Measurements from ENCODE around the gene CDH2. TPM values are rescaled to one million over a fixed set of nuclear protein-coding genes. Genes with fewer than 3 reads are reported as not detected.

Gene CDH2
- total RNA-seq (2021) (6.4 and 8.5 TPM in 2 replicates), Bru-seq, nascent RNA (percentile 39 among the genes with signal in this experiment), BruChase-seq, experiment 1, labeled RNA remaining after a 2-hour chase (percentile 39 among the genes with signal in this experiment), BruChase-seq, experiment 2, labeled RNA remaining after a 6-hour chase (percentile 35 among the genes with signal in this experiment)
- long read RNA-seq, full-length matches to known transcripts = 3 of 4 reads
- long read RNA-seq, partial matches to known transcripts = 0 of 4 reads
- long read RNA-seq, other reads (novel, unspliced or antisense) = 1 of 4 reads

- no peaks in the 10 kb centered on the region for H3F3A ChIP-seq (ENCODE audit: insufficient read depth, low read depth)
- H2AFZ ChIP-seq = no peak within 1 kb of the TSS
- H3K4me1 ChIP-seq (replicated peaks; ENCODE audit: insufficient read depth) = no peaks in the 10 kb centered on the region
- H3K27ac ChIP-seq = no peak within 1 kb of the TSS
- peak in 1 of 2 experiments; percentile 16 for DNase-seq
- intact Hi-C loops (cut with micrococcal nuclease; ENCODE audit: unreplicated experiment) = loop anchor here (2.0 kb wide), 1 partner anchor 62 kb away; no protein-coding TSS in a partner anchor
- no peaks in the 10 kb centered on the region for H3K9me3 ChIP-seq (ENCODE audit: insufficient read depth, low read depth)
- H3K79me2 ChIP-seq (ENCODE audit: low read depth) = no peaks in the 10 kb centered on the region
- BruUV-seq (replicated peaks) = no TSS peak
- no peaks in the 10 kb centered on the region for H3K36me3 ChIP-seq (ENCODE audit: low read depth)
- no peaks in the 10 kb centered on the region for H4K20me1 ChIP-seq (ENCODE audit: insufficient read depth)
- TF ChIP-seq CTCF (conservative IDR thresholded peaks at IDR 0.05) = no peak
- no peak for TF ChIP-seq EZH2 (IDR thresholded peaks at IDR 0.05; ENCODE audit: low read depth)
- H3K27me3 ChIP-seq (ENCODE audit: insufficient read depth, low read depth) = no peaks in the 10 kb centered on the region
- H3K4me2 ChIP-seq = no peak within 1 kb of the TSS
- H3K4me3 ChIP-seq = no peak within 1 kb of the TSS
- no peaks in the 10 kb centered on the region for H3K9me2 ChIP-seq (ENCODE audit: insufficient read depth)
- ChIA-PET POLR2A (ENCODE audit: unreplicated experiment) (interaction anchor here (0.6 kb wide), 1 partner anchor 178 kb away, joined by 7 read pairs; no protein-coding TSS in a partner anchor), CTCF (interaction anchor here (0.6 kb wide), 1 partner anchor 26 kb away, joined by 4 read pairs; no protein-coding TSS in a partner anchor)
Observed at GRCh38 chr18:28176948-28177827, at the start of gene CDH2. Gene CDH2, minus strand, starts transcription at chr18:28177130. Its CDS starts 108 bp downstream, at chr18:28177022.

GRCh38 chr18:28212060-28212459 is 35.1 kb upstream of the CDH2 start:
- H3K4me3 ChIP-seq = no peak overlapping the region
- no peak for TF ChIP-seq EZH2 (IDR thresholded peaks at IDR 0.05; ENCODE audit: low read depth)
- no peak for TF ChIP-seq CTCF (conservative IDR thresholded peaks at IDR 0.05)
- no peak overlapping the region for H3K4me2 ChIP-seq
- no peaks in the 10 kb centered on the region; the same call in 1 of the 2 replicates for H4K20me1 ChIP-seq (ENCODE audit: insufficient read depth)
- POLR2A ChIA-PET (ENCODE audit: unreplicated experiment) = no interaction called here
- no peaks in the 10 kb centered on the region for H3K36me3 ChIP-seq (ENCODE audit: low read depth)
- intact Hi-C loops (cut with micrococcal nuclease; ENCODE audit: unreplicated experiment) = no loop called here
- DNase-seq = no peak
- CTCF ChIA-PET = no interaction called here
- H3F3A ChIP-seq (ENCODE audit: insufficient read depth, low read depth) = no peaks in the 10 kb centered on the region
- BruUV-seq (replicated peaks) = no TSS peak
- H3K27me3 ChIP-seq (ENCODE audit: insufficient read depth, low read depth) = no peaks in the 10 kb centered on the region
- H3K9me2 ChIP-seq (ENCODE audit: insufficient read depth) = no peaks in the 10 kb centered on the region
- no peak overlapping the region for H2AFZ ChIP-seq
- H3K27ac ChIP-seq = no peak overlapping the region
- no peaks in the 10 kb centered on the region for H3K9me3 ChIP-seq (ENCODE audit: insufficient read depth, low read depth)
- no peaks in the 10 kb centered on the region for H3K79me2 ChIP-seq (ENCODE audit: low read depth)
- H3K4me1 ChIP-seq (replicated peaks; ENCODE audit: insufficient read depth) = no peaks in the 10 kb centered on the region

- TF ChIP-seq EZH2 (IDR thresholded peaks at IDR 0.05; ENCODE audit: low read depth) (no peak), CTCF (conservative IDR thresholded peaks at IDR 0.05) (no peak)
- DNase-seq = no peak
- no peaks in the 10 kb centered on the region for H3K36me3 ChIP-seq (ENCODE audit: low read depth)
- H3K4me3 ChIP-seq = no peak overlapping the region
- H3F3A ChIP-seq (ENCODE audit: insufficient read depth, low read depth) = no peaks in the 10 kb centered on the region
- no peaks in the 10 kb centered on the region for H3K27me3 ChIP-seq (ENCODE audit: insufficient read depth, low read depth)
- no peaks in the 10 kb centered on the region for H3K79me2 ChIP-seq (ENCODE audit: low read depth)
- CTCF ChIA-PET = no interaction called here
- H2AFZ ChIP-seq = no peak overlapping the region
- no peaks in the 10 kb centered on the region; the same call in 1 of the 2 replicates for H3K9me3 ChIP-seq (ENCODE audit: insufficient read depth, low read depth)
- H4K20me1 ChIP-seq (ENCODE audit: insufficient read depth) = no peaks in the 10 kb centered on the region
- H3K27ac ChIP-seq = no peak overlapping the region
- intact Hi-C loops (cut with micrococcal nuclease; ENCODE audit: unreplicated experiment) = no loop called here
- no peak overlapping the region for H3K4me2 ChIP-seq
- POLR2A ChIA-PET (ENCODE audit: unreplicated experiment) = no interaction called here
- no TSS peak for BruUV-seq (replicated peaks)
- H3K9me2 ChIP-seq (ENCODE audit: insufficient read depth) = no peaks in the 10 kb centered on the region
- peaks cover 9% of the 10 kb centered on the region for H3K4me1 ChIP-seq (replicated peaks; ENCODE audit: insufficient read depth)
Observed at GRCh38 chr18:28208712-28209265, 31.9 kb upstream of the CDH2 start.
